ENCODE results near the gene RFX8.
"Not testable (repeated sequence)": the region's sequence is repeated elsewhere in the genome, so short reads cannot be mapped to it uniquely, and the experiment has no call there.

The RFX8 gene

GRCh38 chr2:101374821-101375561, 99.9 kb downstream of the RFX8 start:
- no peak for DNase-seq

GRCh38 chr2:101372792-101373191, 102.1 kb downstream of the RFX8 start:
- DNase-seq, result no peak

GRCh38 chr2:101371636-101372035, 103.3 kb downstream of the RFX8 start:
- no peak for DNase-seq

GRCh38 chr2:101369100-101369499, 105.8 kb downstream of the RFX8 start:
- no peak for DNase-seq

GRCh38 chr2:101368376-101368775, 106.5 kb downstream of the RFX8 start:
- DNase-seq, result no peak

GRCh38 chr2:101367508-101367907, 107.4 kb downstream of the RFX8 start:
- DNase-seq, result no peak

GRCh38 chr2:101364878-101365277, 110.0 kb downstream of the RFX8 start:
- DNase-seq, result no peak

GRCh38 chr2:101362777-101363176, 112.1 kb downstream of the RFX8 start:
- DNase-seq, result no peak

GRCh38 chr2:101362316-101362715, 112.6 kb downstream of the RFX8 start:
- DNase-seq, result no peak

GRCh38 chr2:101361522-101361921, 113.4 kb downstream of the RFX8 start:
- DNase-seq, result no peak

- no peak for DNase-seq
These were observed 113.8 kb downstream of the RFX8 start for GRCh38 chr2:101361121-101361520.

- peak; percentile 24 for DNase-seq
These were observed 114.7 kb downstream of the RFX8 start for GRCh38 chr2:101360232-101360631.

GRCh38 chr2:101359410-101359954, 115.4 kb downstream of the RFX8 start:
- DNase-seq, result no peak

GRCh38 chr2:101357376-101357775, 117.5 kb downstream of the RFX8 start:
- DNase-seq, result peak; percentile 16

- DNase-seq, result peak; percentile 34
These were observed 118.4 kb downstream of the RFX8 start for GRCh38 chr2:101356521-101356920.

- DNase-seq, result no peak
These were observed 118.9 kb downstream of the RFX8 start for GRCh38 chr2:101356055-101356454.

GRCh38 chr2:101355401-101356054, 119.4 kb downstream of the RFX8 start:
- no peak for DNase-seq

- no peak for DNase-seq
These were observed 120.2 kb downstream of the RFX8 start for GRCh38 chr2:101354420-101355311.

- DNase-seq, result not testable (repeated sequence)
These were observed 122.3 kb downstream of the RFX8 start for GRCh38 chr2:101352631-101353030.

- no peak for DNase-seq
These were observed 123.7 kb downstream of the RFX8 start for GRCh38 chr2:101351207-101351606.

GRCh38 chr2:101349893-101350662, 124.8 kb downstream of the RFX8 start:
- DNase-seq, result peak; percentile 38

GRCh38 chr2:101348883-101349282, 126.0 kb downstream of the RFX8 start:
- DNase-seq, result no peak

All from fibroblast of skin of right biceps (primary cell).